H1 (cell line): ENCODE results near the gene CPNE4. TPM values are rescaled to one million over a fixed set of nuclear protein-coding genes. Genes with fewer than 3 reads are reported as not detected.

Source experiments
- CTCF ChIA-PET: fragments of 300-600 bp; sonication (Branson Sonifier 250); formaldehyde crosslinking; loops from one replicate; lab custom pipeline; 2021; ENCODE audit not compliant: partially characterized antibody; lab: Charles Lee
- POLR2A ChIA-PET: fragments of 300-600 bp; sonication (Branson Sonifier 250); formaldehyde crosslinking; loops from one replicate; lab custom pipeline; 2021; ENCODE audit warnings: inconsistent platforms; ENCODE audit not compliant: partially characterized antibody; lab: Charles Lee
- DNase-seq, 2 experiments: peaks; one replicate each; pipeline versions ENCODE4 v3.0.0 to v3.0.0-alpha.2; 2010 to 2022; ENCODE audit warnings: low spot score in 2 of 2, low read depth in 1 of 2, mixed read lengths in 1 of 2
- FAIRE-seq: peaks from 2 replicates; lab custom pipeline; 2011; peaks lifted over from hg19 to GRCh38; lab: Jason Lieb, UNC
- H2AFZ ChIP-seq: 2 replicates; pipeline ENCODE4 v1.8.1; 2012; ENCODE audit warnings: low read length, inconsistent platforms
- H2AK5ac ChIP-seq: 2 replicates; pipeline ENCODE4 v1.6.1; 2013; ENCODE audit warnings: low read depth, low read length
- H2BK120ac ChIP-seq: replicated peaks from 2 replicates; pipeline ENCODE3; 2013; ENCODE audit warnings: low read depth, low read length, inconsistent platforms
- H2BK12ac ChIP-seq: 2 replicates; pipeline ENCODE4 v1.6.1; 2013; ENCODE audit warnings: low read depth, low read length
- H2BK15ac ChIP-seq: 2 replicates; pipeline ENCODE4 v1.6.1; 2013; ENCODE audit warnings: low read length
- H2BK20ac ChIP-seq: 2 replicates; pipeline ENCODE4 v1.6.1; 2013; ENCODE audit warnings: low read length
- H2BK5ac ChIP-seq: 2 replicates; pipeline ENCODE4 v1.6.1; 2013; ENCODE audit warnings: low read depth, low read length
- H3K14ac ChIP-seq: 2 replicates; pipeline ENCODE4 v1.6.1; 2013; ENCODE audit warnings: inconsistent platforms; ENCODE audit not compliant: insufficient read length
- H3K18ac ChIP-seq: 2 replicates; pipeline ENCODE4 v1.6.1; 2013; ENCODE audit warnings: low read length; ENCODE audit errors: extremely low read depth
- H3K23ac ChIP-seq: 2 replicates; pipeline ENCODE4 v1.6.1; 2013; ENCODE audit warnings: inconsistent platforms; ENCODE audit not compliant: insufficient read length
- H3K23me2 ChIP-seq: 2 replicates; pipeline ENCODE4 v1.6.1; 2013; ENCODE audit warnings: low read depth, low read length
- H3K27ac ChIP-seq: 2 replicates; pipeline ENCODE4 v1.6.1; 2011; ENCODE audit warnings: low read depth, low read length, inconsistent platforms
- H3K27me3 ChIP-seq, 4 experiments: replicated peaks in 1 of 4; 1 replicate in 1 of 4; 2 replicates in 3 of 4; pipeline versions ENCODE4 v1.6.1 to v1.8.1; 2011 to 2013; ENCODE audit warnings: low read length in 3 of 4, mild to moderate bottlenecking in 3 of 4, inconsistent platforms in 2 of 4, mixed read lengths in 2 of 4, moderate library complexity in 1 of 4; ENCODE audit not compliant: control insufficient read depth in 3 of 4, insufficient read depth in 3 of 4; ENCODE audit errors: extremely low read depth in 1 of 4
- H3K36me3 ChIP-seq, 4 experiments: 2 replicates each; pipeline versions ENCODE4 v1.6.1 to v1.8.1; 2011 to 2013; ENCODE audit warnings: mild to moderate bottlenecking in 4 of 4, low read length in 3 of 4, moderate library complexity in 2 of 4, control low read depth in 1 of 4, inconsistent platforms in 1 of 4; ENCODE audit not compliant: insufficient read depth in 4 of 4, control insufficient read depth in 2 of 4
- H3K4ac ChIP-seq: replicated peaks from 2 replicates; pipeline ENCODE3; 2013; ENCODE audit warnings: low read length, low read depth, mixed read lengths, inconsistent platforms; ENCODE audit not compliant: insufficient read length
- H3K4me1 ChIP-seq, 4 experiments: replicated peaks in 1 of 4; 1 replicate in 1 of 4; 2 replicates in 3 of 4; pipeline versions ENCODE4 v1.6.1 to v1.8.1; 2011 to 2013; ENCODE audit warnings: low read length in 3 of 4, inconsistent platforms in 2 of 4, mixed read lengths in 1 of 4; ENCODE audit not compliant: insufficient read depth in 4 of 4, control insufficient read depth in 3 of 4
- H3K4me2 ChIP-seq, 2 experiments: 2 replicates each; pipeline versions ENCODE4 v1.6.1 to v1.8.1; 2011 to 2013; ENCODE audit warnings: low read depth in 2 of 2, low read length in 2 of 2, control low read depth in 1 of 2, inconsistent platforms in 1 of 2, mild to moderate bottlenecking in 1 of 2; ENCODE audit not compliant: insufficient read depth in 1 of 2
- H3K4me3 ChIP-seq, 4 experiments: fragments of 200-600, 300-600 bp in 1 of 4; sonication (generic), shearing (Covaris generic), sonication (Bioruptor Twin) in 1 of 4; 2 replicates each; pipeline versions ENCODE4 v1.5.1 to v1.8.1; 2011 to 2016; ENCODE audit warnings: low read length in 4 of 4, low read depth in 3 of 4, control low read depth in 2 of 4, inconsistent platforms in 2 of 4, mild to moderate bottlenecking in 2 of 4, mixed read lengths in 1 of 4, moderate library complexity in 1 of 4; ENCODE audit not compliant: insufficient read depth in 2 of 4; ENCODE audit errors: extremely low read depth in 1 of 4
- H3K56ac ChIP-seq: replicated peaks from 2 replicates; pipeline ENCODE3; 2013; ENCODE audit warnings: low read depth, mild to moderate bottlenecking, mixed read lengths, low read length, inconsistent platforms; ENCODE audit not compliant: insufficient read length
- H3K79me1 ChIP-seq: 2 replicates; pipeline ENCODE4 v1.6.1; 2013; ENCODE audit warnings: low read depth, low read length, control low read depth
- H3K79me2 ChIP-seq, 2 experiments: 2 replicates each; pipeline versions ENCODE4 v1.6.1 to v1.8.1; 2012 to 2013; ENCODE audit warnings: low read length in 2 of 2, mild to moderate bottlenecking in 2 of 2, inconsistent platforms in 1 of 2; ENCODE audit not compliant: insufficient read depth in 2 of 2, control insufficient read depth in 1 of 2
- H3K9ac ChIP-seq, 4 experiments: replicated peaks in 1 of 4; 1 replicate in 1 of 4; 2 replicates in 3 of 4; pipeline versions ENCODE4 v1.6.1 to v1.8.1; 2011 to 2013; ENCODE audit warnings: low read depth in 3 of 4, low read length in 3 of 4, control low read depth in 2 of 4, mild to moderate bottlenecking in 2 of 4, moderate library complexity in 2 of 4, inconsistent platforms in 1 of 4; ENCODE audit errors: extremely low read depth in 1 of 4
- H3K9me3 ChIP-seq, 2 experiments: 2 replicates each; pipeline versions ENCODE4 v1.6.1 to v1.8.1; 2012 to 2013; ENCODE audit warnings: mild to moderate bottlenecking in 2 of 2, moderate library complexity in 2 of 2, control low read depth in 1 of 2, inconsistent platforms in 1 of 2, low read depth in 1 of 2, low read length in 1 of 2, mixed read lengths in 1 of 2; ENCODE audit not compliant: insufficient read depth in 2 of 2
- H4K20me1 ChIP-seq, 2 experiments: replicated peaks in 1 of 2; 2 replicates each; pipeline versions ENCODE3 to v1.8.1; 2011 to 2013; ENCODE audit warnings: inconsistent platforms in 2 of 2, low read length in 2 of 2, mild to moderate bottlenecking in 1 of 2; ENCODE audit not compliant: insufficient read depth in 2 of 2, control insufficient read depth in 1 of 2
- H4K5ac ChIP-seq: 2 replicates; pipeline ENCODE4 v1.6.1; 2013; ENCODE audit warnings: low read length, low read depth, mixed read lengths, inconsistent platforms; ENCODE audit not compliant: insufficient read length
- H4K8ac ChIP-seq: 2 replicates; pipeline ENCODE4 v1.8.0; 2013; ENCODE audit warnings: mild to moderate bottlenecking, moderate library complexity, low read length, inconsistent platforms; ENCODE audit not compliant: insufficient read depth; ENCODE audit errors: extremely low read depth
- H4K91ac ChIP-seq: replicated peaks from 2 replicates; pipeline ENCODE3; 2013; ENCODE audit warnings: low read length, mixed read lengths, inconsistent platforms; ENCODE audit not compliant: insufficient read length
- CREB1 ChIP-seq: IDR thresholded peaks from 2 replicates; pipeline ENCODE4 v1.6.1; 2012; ENCODE audit warnings: inconsistent platforms
- FOSL1 ChIP-seq: IDR thresholded peaks from 2 replicates; pipeline ENCODE4 v1.6.1; 2011; ENCODE audit warnings: mild to moderate bottlenecking, low read depth, low read length, moderate library complexity; ENCODE audit not compliant: insufficient read depth
- HDAC6 ChIP-seq: IDR thresholded peaks from one replicate; pipeline ENCODE4 v1.7.1; 2012; ENCODE audit warnings: low read depth, mild to moderate bottlenecking, inconsistent platforms, low read length, moderate library complexity
- RAD21 ChIP-seq, 2 experiments: IDR thresholded peaks in 1 of 2; conservative IDR thresholded peaks in 1 of 2; 2 replicates each; pipeline ENCODE4 v1.6.1; 2011; ENCODE audit warnings: low read depth in 2 of 2, low read length in 2 of 2, improper control_type of control experiment in 1 of 2, inconsistent platforms in 1 of 2, mild to moderate bottlenecking in 1 of 2, moderate library complexity in 1 of 2
- TBP ChIP-seq: IDR thresholded peaks from 2 replicates; pipeline ENCODE4 v1.6.1; 2011; ENCODE audit warnings: low read depth, low read length, improper control_type of control experiment
- WGBS, 2 experiments: shearing (Covaris generic) in 1 of 2; methylation state at CpG; one replicate each; pipeline versions ENCODE4 v1.1.6 to v1.1.7; 2013 to 2015; ENCODE audit warnings: low lambda C conversion rate in 2 of 2, mixed read lengths in 2 of 2, inconsistent platforms in 1 of 2, low coverage in 1 of 2, missing lambda C conversion rate in 1 of 2; ENCODE audit not compliant: insufficient replicate concordance in 2 of 2, insufficient coverage in 1 of 2, insufficient read length in 1 of 2; ENCODE audit errors: extremely low coverage in 1 of 2, missing lambda C conversion rate in 1 of 2; 5-methylcytosine and 5-hydroxymethylcytosine counted together
- polyA plus RNA-seq, 7 experiments: library from polyadenylated mRNA; depleted of rRNA in 3 of 7; stranded (reverse) in 5 of 7; unstranded in 2 of 7; fragments of >200 nt in 5 of 7; fragments of 200-250 nt in 2 of 7; gene quantifications; 1 replicate in 5 of 7; 2 replicates in 1 of 7; 4 replicates in 1 of 7; pipeline versions ENCODE4 v1.2.1 to v1.2.3, GENCODE V29; 2011 to 2013; ENCODE audit warnings: missing spikeins in 2 of 7, mixed read lengths in 2 of 7
- total RNA-seq: library from RNA; stranded (reverse); fragmentation: NEBNext Ultra II Directional; extraction: Animal tissue kit (Norgen Biotek cat#: 25700); gene quantifications from 2 replicates; pipeline ENCODE4 v1.2.1, GENCODE V29; 2021

Gene CPNE4
- total and polyA plus RNA-seq, 2 of the 8 experiments (the other 6 are each of a cell fraction or from before 2014, with no cell fraction given) = 0.82 to 3.8 TPM

DNA sequence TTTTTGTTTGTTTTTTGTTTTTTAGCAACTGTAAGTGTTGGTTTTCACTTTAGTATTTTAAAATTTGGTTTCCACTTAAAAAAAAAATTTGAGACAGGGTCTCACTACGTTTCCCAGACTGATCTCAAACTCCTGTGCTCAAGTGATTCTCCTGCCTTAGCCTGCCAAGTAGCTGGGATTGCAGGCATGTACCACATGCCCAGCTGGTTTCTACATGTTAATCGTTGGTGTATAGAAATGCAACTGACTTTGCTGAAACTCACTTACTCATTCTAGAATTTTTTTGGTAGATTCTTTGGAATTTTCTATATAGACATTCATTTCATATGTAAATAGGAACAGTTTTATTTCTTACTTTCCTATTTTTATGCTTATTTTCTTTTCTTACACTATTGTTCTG is 287.3 kb downstream of the CPNE4 start:
- no peak overlapping the region for H2AK5ac ChIP-seq
- H3K23me2 ChIP-seq = no peaks in the 10 kb centered on the region
- H3K36me3 ChIP-seq = no peaks in the 10 kb centered on the region
- H4K20me1 ChIP-seq = no peaks in the 10 kb centered on the region
- no peak overlapping the region for H3K4me2 ChIP-seq
- no peak overlapping the region for H3K9ac ChIP-seq
- no peak overlapping the region for H3K56ac ChIP-seq
- no peak overlapping the region for H2BK5ac ChIP-seq
- no peak overlapping the region for H4K91ac ChIP-seq
- FAIRE-seq (no peak), DNase-seq (no peak)
- H2BK120ac ChIP-seq = no peak overlapping the region
- H3K4me3 ChIP-seq = no peak overlapping the region
- H3K79me1 ChIP-seq = no peaks in the 10 kb centered on the region
- no peak overlapping the region for H3K27ac ChIP-seq
- H3K9me3 ChIP-seq = no peaks in the 10 kb centered on the region
- no peak overlapping the region for H2BK20ac ChIP-seq
- peaks cover 0 to 2% (median 0%) of the 10 kb centered on the region in 4 experiments; a peak in 1 of 7 replicates for H3K4me1 ChIP-seq
- 45% methylated on average over 2 of the region's 2 CpGs; no CpG with 5 or more reads in 1 of the 2 experiments for WGBS, 2 experiments
- no peak overlapping the region for H2BK15ac ChIP-seq
- H3K79me2 ChIP-seq = no peaks in the 10 kb centered on the region
- no peak overlapping the region for H2BK12ac ChIP-seq
- no peak overlapping the region for H3K23ac ChIP-seq
- H3K27me3 ChIP-seq = no peaks in the 10 kb centered on the region
- ChIA-PET CTCF (no interaction called here), POLR2A (no interaction called here)
- H2AFZ ChIP-seq = no peak overlapping the region
- H4K8ac ChIP-seq = no peak overlapping the region
- H3K4ac ChIP-seq = no peak overlapping the region
- no peak overlapping the region for H3K18ac ChIP-seq
- no peak overlapping the region for H4K5ac ChIP-seq
- no peak overlapping the region for H3K14ac ChIP-seq
- no peak for TF ChIP-seq FOSL1
- no peak for TF ChIP-seq CREB1
- no peak for TF ChIP-seq RAD21 (IDR thresholded peaks at IDR 0.05 in 1 of 2, conservative IDR thresholded peaks at IDR 0.05 in 1 of 2; ENCODE audit: low read depth in 2 of 2, low read length in 2 of 2)
- TF ChIP-seq TBP = no peak
- no peak for TF ChIP-seq HDAC6
